ENCODE measurements around the gene FCHSD1.
"Not testable (repeated sequence)": the region's sequence is repeated elsewhere in the genome, so short reads cannot be mapped to it uniquely, and the experiment has no call there.

DNA sequence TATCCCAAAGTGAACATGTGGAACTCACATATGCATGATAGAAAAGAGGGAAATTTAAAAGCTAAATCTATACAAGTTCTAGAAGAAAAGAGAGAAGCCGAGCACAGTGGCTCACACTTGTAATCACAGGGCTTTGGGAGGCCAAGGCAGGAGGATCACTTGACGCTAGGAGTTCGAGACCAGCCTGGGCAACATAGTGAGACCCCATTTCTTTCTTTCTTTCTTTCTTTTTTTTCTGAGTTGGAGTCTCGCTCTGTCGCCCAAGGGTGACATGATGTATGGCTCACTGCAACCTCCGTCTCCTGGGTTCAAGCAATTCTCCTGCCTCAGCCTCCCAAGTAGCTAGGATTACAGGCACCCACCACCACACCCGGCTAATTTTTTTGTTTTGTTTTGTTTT is 41.3 kb downstream of the FCHSD1 start:
- TF ChIP-seq POLR2AphosphoS5 (IDR thresholded peaks at IDR 0.05; ENCODE audit: low read depth); CTCF (IDR thresholded peaks at IDR 0.05; ENCODE audit: insufficient read depth, low read length): not testable (repeated sequence)
